ENCODE data around the gene FANCE.

- TF ChIP-seq, protein P1, sequence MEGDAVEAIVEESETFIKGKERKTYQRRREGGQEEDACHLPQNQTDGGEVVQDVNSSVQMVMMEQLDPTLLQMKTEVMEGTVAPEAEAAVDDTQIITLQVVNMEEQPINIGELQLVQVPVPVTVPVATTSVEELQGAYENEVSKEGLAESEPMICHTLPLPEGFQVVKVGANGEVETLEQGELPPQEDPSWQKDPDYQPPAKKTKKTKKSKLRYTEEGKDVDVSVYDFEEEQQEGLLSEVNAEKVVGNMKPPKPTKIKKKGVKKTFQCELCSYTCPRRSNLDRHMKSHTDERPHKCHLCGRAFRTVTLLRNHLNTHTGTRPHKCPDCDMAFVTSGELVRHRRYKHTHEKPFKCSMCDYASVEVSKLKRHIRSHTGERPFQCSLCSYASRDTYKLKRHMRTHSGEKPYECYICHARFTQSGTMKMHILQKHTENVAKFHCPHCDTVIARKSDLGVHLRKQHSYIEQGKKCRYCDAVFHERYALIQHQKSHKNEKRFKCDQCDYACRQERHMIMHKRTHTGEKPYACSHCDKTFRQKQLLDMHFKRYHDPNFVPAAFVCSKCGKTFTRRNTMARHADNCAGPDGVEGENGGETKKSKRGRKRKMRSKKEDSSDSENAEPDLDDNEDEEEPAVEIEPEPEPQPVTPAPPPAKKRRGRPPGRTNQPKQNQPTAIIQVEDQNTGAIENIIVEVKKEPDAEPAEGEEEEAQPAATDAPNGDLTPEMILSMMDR (IDR thresholded peaks at IDR 0.05): no peak
- no peak for TF ChIP-seq SIN3A (IDR thresholded peaks at IDR 0.05; ENCODE audit: borderline replicate concordance, insufficient read depth, low read depth, low read length)
These were observed 42.0 kb upstream of the FANCE start for GRCh38 chr6:35410131-35410530.
